Measurements from ENCODE around the gene FAM9C.
A peak's percentile ranks its signal among the peaks of the same experiment; 100 is the strongest.
"Not testable (repeated sequence)": the region's sequence is repeated elsewhere in the genome, so short reads cannot be mapped to it uniquely, and the experiment has no call there.

Gene FAM9C

GRCh38 chrX:13026877-13027652 is 17.4 kb downstream of the FAM9C start:
- H3K4me3 ChIP-seq (ENCODE audit: low read length): no peak overlapping the region
- no peaks in the 10 kb centered on the region for H3K27me3 ChIP-seq (ENCODE audit: control insufficient read depth, insufficient read depth, low read length)
- H3K4me1 ChIP-seq (ENCODE audit: control insufficient read depth, insufficient read depth, low read length): peaks cover 34% of the 10 kb centered on the region
- no peak overlapping the region for H3K9ac ChIP-seq (ENCODE audit: low read length)
- no peaks in the 10 kb centered on the region for H3K9me3 ChIP-seq (ENCODE audit: control insufficient read depth, low read length)
- no peaks in the 10 kb centered on the region for H3K36me3 ChIP-seq (ENCODE audit: control insufficient read depth, insufficient read depth, low read length)

GRCh38 chrX:13024986-13025385 is 19.4 kb downstream of the FAM9C start:
- Histone ChIP-seq H3K9ac (ENCODE audit: low read length) (no peak overlapping the region), H3K27me3 (ENCODE audit: control insufficient read depth, insufficient read depth, low read length) (no peaks in the 10 kb centered on the region), H3K9me3 (ENCODE audit: control insufficient read depth, low read length) (no peaks in the 10 kb centered on the region), H3K4me3 (ENCODE audit: low read length) (no peak overlapping the region), H3K4me1 (ENCODE audit: control insufficient read depth, insufficient read depth, low read length) (peaks cover 31% of the 10 kb centered on the region), H3K36me3 (ENCODE audit: control insufficient read depth, insufficient read depth, low read length) (no peaks in the 10 kb centered on the region)

- no peak overlapping the region for H3K9ac ChIP-seq (ENCODE audit: low read length)
- H3K27me3 ChIP-seq (ENCODE audit: control insufficient read depth, insufficient read depth, low read length): no peaks in the 10 kb centered on the region
- peaks cover 21% of the 10 kb centered on the region for H3K4me1 ChIP-seq (ENCODE audit: control insufficient read depth, insufficient read depth, low read length)
- H3K36me3 ChIP-seq (ENCODE audit: control insufficient read depth, insufficient read depth, low read length): no peaks in the 10 kb centered on the region
- H3K9me3 ChIP-seq (ENCODE audit: control insufficient read depth, low read length): no peaks in the 10 kb centered on the region
- no peak overlapping the region for H3K4me3 ChIP-seq (ENCODE audit: low read length)
These were observed 20.4 kb downstream of the FAM9C start for GRCh38 chrX:13023979-13024378.

GRCh38 chrX:13023567-13023966 is 20.9 kb downstream of the FAM9C start:
- H3K9ac ChIP-seq (ENCODE audit: low read length): no peak overlapping the region
- no peaks in the 10 kb centered on the region for H3K27me3 ChIP-seq (ENCODE audit: control insufficient read depth, insufficient read depth, low read length)
- peaks cover 17% of the 10 kb centered on the region for H3K4me1 ChIP-seq (ENCODE audit: control insufficient read depth, insufficient read depth, low read length)
- no peaks in the 10 kb centered on the region for H3K36me3 ChIP-seq (ENCODE audit: control insufficient read depth, insufficient read depth, low read length)
- H3K4me3 ChIP-seq (ENCODE audit: low read length): no peak overlapping the region
- H3K9me3 ChIP-seq (ENCODE audit: control insufficient read depth, low read length): no peaks in the 10 kb centered on the region

GRCh38 chrX:13022926-13023325 is 21.5 kb downstream of the FAM9C start:
- no peaks in the 10 kb centered on the region for H3K27me3 ChIP-seq (ENCODE audit: control insufficient read depth, insufficient read depth, low read length)
- H3K4me1 ChIP-seq (ENCODE audit: control insufficient read depth, insufficient read depth, low read length): peaks cover 15% of the 10 kb centered on the region
- H3K4me3 ChIP-seq (ENCODE audit: low read length): no peak overlapping the region
- no peaks in the 10 kb centered on the region for H3K9me3 ChIP-seq (ENCODE audit: control insufficient read depth, low read length)
- H3K36me3 ChIP-seq (ENCODE audit: control insufficient read depth, insufficient read depth, low read length): no peaks in the 10 kb centered on the region
- H3K9ac ChIP-seq (ENCODE audit: low read length): no peak overlapping the region

- not testable (repeated sequence) for H3K4me1 ChIP-seq (ENCODE audit: control insufficient read depth, insufficient read depth, low read length); H3K27me3 ChIP-seq (ENCODE audit: control insufficient read depth, insufficient read depth, low read length); H3K4me3 ChIP-seq (ENCODE audit: low read length); H3K9me3 ChIP-seq (ENCODE audit: control insufficient read depth, low read length); H3K9ac ChIP-seq (ENCODE audit: low read length); H3K36me3 ChIP-seq (ENCODE audit: control insufficient read depth, insufficient read depth, low read length)
These were observed 27.7 kb downstream of the FAM9C start for GRCh38 chrX:13016731-13017130.

GRCh38 chrX:13015536-13016236 is 28.7 kb downstream of the FAM9C start:
- Histone ChIP-seq H3K9ac (ENCODE audit: low read length) (no peak overlapping the region), H3K27me3 (ENCODE audit: control insufficient read depth, insufficient read depth, low read length) (no peaks in the 10 kb centered on the region), H3K4me3 (ENCODE audit: low read length) (no peak overlapping the region), H3K9me3 (ENCODE audit: control insufficient read depth, low read length) (no peaks in the 10 kb centered on the region), H3K36me3 (ENCODE audit: control insufficient read depth, insufficient read depth, low read length) (no peaks in the 10 kb centered on the region), H3K4me1 (ENCODE audit: control insufficient read depth, insufficient read depth, low read length) (peaks cover 15% of the 10 kb centered on the region)

- Histone ChIP-seq H3K36me3 (ENCODE audit: control insufficient read depth, insufficient read depth, low read length) (no peaks in the 10 kb centered on the region), H3K9ac (ENCODE audit: low read length) (no peak overlapping the region), H3K4me3 (ENCODE audit: low read length) (no peak overlapping the region), H3K9me3 (ENCODE audit: control insufficient read depth, low read length) (no peaks in the 10 kb centered on the region), H3K27me3 (ENCODE audit: control insufficient read depth, insufficient read depth, low read length) (no peaks in the 10 kb centered on the region), H3K4me1 (ENCODE audit: control insufficient read depth, insufficient read depth, low read length) (peaks cover 20% of the 10 kb centered on the region)
These were observed 30.0 kb downstream of the FAM9C start for GRCh38 chrX:13014111-13015096.

- H3K9ac ChIP-seq (ENCODE audit: low read length): peak overlapping the region; percentile 39
- peaks cover 20% of the 10 kb centered on the region for H3K4me1 ChIP-seq (ENCODE audit: control insufficient read depth, insufficient read depth, low read length)
- no peak overlapping the region for H3K4me3 ChIP-seq (ENCODE audit: low read length)
- no peaks in the 10 kb centered on the region for H3K9me3 ChIP-seq (ENCODE audit: control insufficient read depth, low read length)
- no peaks in the 10 kb centered on the region for H3K36me3 ChIP-seq (ENCODE audit: control insufficient read depth, insufficient read depth, low read length)
- no peaks in the 10 kb centered on the region for H3K27me3 ChIP-seq (ENCODE audit: control insufficient read depth, insufficient read depth, low read length)
These were observed 30.9 kb downstream of the FAM9C start for GRCh38 chrX:13013363-13014110.

GRCh38 chrX:13010546-13010945 is 33.9 kb downstream of the FAM9C start:
- H3K36me3 ChIP-seq (ENCODE audit: control insufficient read depth, insufficient read depth, low read length): no peaks in the 10 kb centered on the region
- H3K9me3 ChIP-seq (ENCODE audit: control insufficient read depth, low read length): no peaks in the 10 kb centered on the region
- no peak overlapping the region for H3K9ac ChIP-seq (ENCODE audit: low read length)
- peaks cover 25% of the 10 kb centered on the region for H3K4me1 ChIP-seq (ENCODE audit: control insufficient read depth, insufficient read depth, low read length)
- no peaks in the 10 kb centered on the region for H3K27me3 ChIP-seq (ENCODE audit: control insufficient read depth, insufficient read depth, low read length)
- no peak overlapping the region for H3K4me3 ChIP-seq (ENCODE audit: low read length)

GRCh38 chrX:13009844-13010243 is 34.6 kb downstream of the FAM9C start:
- Histone ChIP-seq H3K4me3 (ENCODE audit: low read length) (no peak overlapping the region), H3K9ac (ENCODE audit: low read length) (no peak overlapping the region), H3K27me3 (ENCODE audit: control insufficient read depth, insufficient read depth, low read length) (no peaks in the 10 kb centered on the region), H3K9me3 (ENCODE audit: control insufficient read depth, low read length) (no peaks in the 10 kb centered on the region), H3K36me3 (ENCODE audit: control insufficient read depth, insufficient read depth, low read length) (no peaks in the 10 kb centered on the region), H3K4me1 (ENCODE audit: control insufficient read depth, insufficient read depth, low read length) (peaks cover 28% of the 10 kb centered on the region)

Data from mucosa of stomach (tissue), 1 donor.